Hepatocyte (in vitro differentiated cells): ENCODE data around the gene PIK3R1.

Experiments used
- EZH2 ChIP-seq: fragments of 200-600 bp; sonication (generic); IDR thresholded peaks from 2 replicates; pipeline ENCODE4 v1.6.1; 2016; ENCODE audit warnings: antibody characterized with exemption, mild to moderate bottlenecking, borderline replicate concordance
- TF ChIP-seq, protein P1 (sequence below): fragments of 200-600 bp; sonication (generic); IDR thresholded peaks from 2 replicates; pipeline ENCODE4 v1.5.1; 2016; ENCODE audit warnings: antibody characterized with exemption, mild to moderate bottlenecking; ENCODE audit not compliant: poor library complexity

DNA sequence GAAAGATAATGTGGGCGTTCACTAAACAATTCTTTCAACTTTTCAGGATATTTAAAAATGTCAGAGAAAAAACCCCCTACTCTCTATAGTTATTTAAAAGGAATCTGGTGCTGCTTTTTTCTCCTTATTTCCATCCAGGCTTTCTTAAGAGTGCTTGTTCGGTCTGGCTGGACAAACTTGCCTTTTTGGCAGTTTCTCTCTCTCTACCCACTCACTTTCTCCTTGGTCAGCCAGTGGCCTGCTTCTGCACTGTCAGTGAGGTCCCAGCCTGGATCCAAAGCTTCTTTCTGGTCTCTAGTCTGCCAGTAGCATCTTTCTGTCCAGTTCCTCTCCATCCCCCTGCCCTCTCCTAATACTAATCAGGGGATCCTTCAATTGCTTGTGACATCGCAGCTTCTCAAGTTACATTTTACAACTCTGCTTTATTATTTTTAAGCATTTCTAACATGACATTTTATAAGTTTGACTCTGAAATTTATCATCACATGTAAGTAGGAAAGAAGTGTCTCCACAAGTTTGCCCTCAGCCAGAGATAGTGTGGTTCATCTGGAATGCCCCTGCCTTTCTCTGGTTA lies 50.4 kb downstream of the PIK3R1 start:
- TF ChIP-seq, protein P1, sequence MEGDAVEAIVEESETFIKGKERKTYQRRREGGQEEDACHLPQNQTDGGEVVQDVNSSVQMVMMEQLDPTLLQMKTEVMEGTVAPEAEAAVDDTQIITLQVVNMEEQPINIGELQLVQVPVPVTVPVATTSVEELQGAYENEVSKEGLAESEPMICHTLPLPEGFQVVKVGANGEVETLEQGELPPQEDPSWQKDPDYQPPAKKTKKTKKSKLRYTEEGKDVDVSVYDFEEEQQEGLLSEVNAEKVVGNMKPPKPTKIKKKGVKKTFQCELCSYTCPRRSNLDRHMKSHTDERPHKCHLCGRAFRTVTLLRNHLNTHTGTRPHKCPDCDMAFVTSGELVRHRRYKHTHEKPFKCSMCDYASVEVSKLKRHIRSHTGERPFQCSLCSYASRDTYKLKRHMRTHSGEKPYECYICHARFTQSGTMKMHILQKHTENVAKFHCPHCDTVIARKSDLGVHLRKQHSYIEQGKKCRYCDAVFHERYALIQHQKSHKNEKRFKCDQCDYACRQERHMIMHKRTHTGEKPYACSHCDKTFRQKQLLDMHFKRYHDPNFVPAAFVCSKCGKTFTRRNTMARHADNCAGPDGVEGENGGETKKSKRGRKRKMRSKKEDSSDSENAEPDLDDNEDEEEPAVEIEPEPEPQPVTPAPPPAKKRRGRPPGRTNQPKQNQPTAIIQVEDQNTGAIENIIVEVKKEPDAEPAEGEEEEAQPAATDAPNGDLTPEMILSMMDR: no peak
- TF ChIP-seq EZH2: no peak
